ENCODE results near the gene KANK3. TPM values are rescaled to one million over a fixed set of nuclear protein-coding genes. Genes with fewer than 3 reads are reported as not detected.

KANK3 gene
- total and polyA plus RNA-seq, 2 of the 8 experiments (the other 6 are each of a cell fraction or from before 2014, with no cell fraction given) = 2.5 to 4.2 TPM

DNA sequence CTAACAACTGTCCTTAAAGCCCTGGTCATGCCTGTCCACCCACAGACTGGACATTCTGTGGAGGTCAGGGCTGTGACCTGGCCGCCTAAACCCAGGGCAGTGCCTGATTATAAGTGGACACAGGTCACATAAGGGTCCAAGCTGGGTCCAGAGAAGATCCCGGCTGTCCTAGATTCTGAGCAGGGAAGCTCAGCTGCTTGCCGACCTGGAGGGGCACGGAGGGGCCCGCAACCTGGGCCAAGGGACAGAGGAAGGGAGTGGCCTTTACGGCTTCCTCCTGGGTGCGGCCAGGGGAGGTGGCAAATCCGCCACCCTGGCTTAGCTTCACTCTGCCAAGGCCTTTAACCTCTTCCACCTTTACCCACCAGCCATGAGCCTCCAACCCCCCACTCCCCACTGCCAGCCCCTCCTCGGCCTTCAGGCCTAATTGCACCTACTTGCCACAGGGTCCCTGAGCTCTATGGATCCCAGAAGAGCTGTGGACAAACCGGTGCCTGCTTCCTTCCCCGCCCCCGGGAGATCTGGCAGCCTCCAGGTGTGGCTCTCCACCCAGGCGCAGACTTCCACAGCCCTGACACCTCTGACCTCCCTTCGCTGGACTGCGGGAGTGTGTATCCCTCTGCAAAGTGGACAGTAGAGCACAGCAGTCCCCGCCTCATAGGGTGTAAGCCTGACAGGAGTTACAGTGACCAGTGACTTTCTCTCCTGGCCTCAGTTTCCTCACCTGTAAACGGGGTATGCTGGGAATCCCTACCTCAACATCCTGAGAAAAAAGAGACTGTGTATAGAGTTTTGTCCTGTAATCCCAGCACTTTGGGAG lies 36.6 kb downstream of the KANK3 start (continued):
- TF ChIP-seq CHD7 (IDR thresholded peaks at IDR 0.05; ENCODE audit: insufficient replicate concordance, low read length) = no peak
- TF ChIP-seq SIRT6 (IDR thresholded peaks at IDR 0.05; ENCODE audit: low read length) = no peak
- no peak for TF ChIP-seq SIX5 (IDR thresholded peaks at IDR 0.05; ENCODE audit: low read depth, low read length)
- TF ChIP-seq SAP30 (IDR thresholded peaks at IDR 0.05; ENCODE audit: insufficient read depth, insufficient replicate concordance, low read length) = no peak
- no peak for TF ChIP-seq RBBP5 (IDR thresholded peaks at IDR 0.05; ENCODE audit: borderline replicate concordance, low read depth, low read length)
- no peak for TF ChIP-seq CBX5 (IDR thresholded peaks at IDR 0.05; ENCODE audit: low read depth, low read length)
- no peak for TF ChIP-seq FOSL1 (IDR thresholded peaks at IDR 0.05; ENCODE audit: insufficient read depth, low read depth, low read length)
- TF ChIP-seq JUND (IDR thresholded peaks at IDR 0.05; ENCODE audit: low read length) = no peak
- TF ChIP-seq PHF8 (conservative IDR thresholded peaks at IDR 0.05; ENCODE audit: low read depth, low read length) = no peak
- no peak for TF ChIP-seq RFX5 (IDR thresholded peaks at IDR 0.05; ENCODE audit: borderline replicate concordance, low read depth, low read length)
